Mesendoderm (in vitro differentiated cells): Measurements from ENCODE around the gene MACROD2.

Experiments used
- DNase-seq: peaks from one replicate; pipeline ENCODE4 v3.0.0; 2013
- H2AK5ac ChIP-seq: 2 replicates; pipeline ENCODE4 v1.6.1; 2013; ENCODE audit warnings: low read length, inconsistent platforms
- H2BK120ac ChIP-seq: 2 replicates; pipeline ENCODE4 v1.6.1; 2013; ENCODE audit warnings: low read depth, mild to moderate bottlenecking, low read length, moderate library complexity, mixed read lengths
- H2BK15ac ChIP-seq: replicated peaks from 2 replicates; pipeline ENCODE4 v1.6.1; 2013; ENCODE audit warnings: low read depth, mild to moderate bottlenecking, moderate library complexity
- H2BK5ac ChIP-seq: 2 replicates; pipeline ENCODE4 v1.6.1; 2013; ENCODE audit warnings: low read length, inconsistent platforms
- H3K18ac ChIP-seq: 2 replicates; pipeline ENCODE4 v1.6.1; 2013; ENCODE audit warnings: mild to moderate bottlenecking, low read length, mixed read lengths
- H3K23ac ChIP-seq: one replicate; pipeline ENCODE4 v1.6.1; 2013; ENCODE audit warnings: low read length
- H3K27ac ChIP-seq: 2 replicates; pipeline ENCODE4 v1.5.1; 2013; ENCODE audit warnings: low read depth, mild to moderate bottlenecking, inconsistent platforms, low read length, moderate library complexity
- H3K27me3 ChIP-seq: 2 replicates; pipeline ENCODE4 v1.6.1; 2013; ENCODE audit warnings: low read length, control low read depth, mild to moderate bottlenecking, inconsistent platforms; ENCODE audit not compliant: insufficient read depth, poor library complexity
- H3K36me3 ChIP-seq: 2 replicates; pipeline ENCODE4 v1.6.1; 2013; ENCODE audit warnings: low read length, inconsistent platforms; ENCODE audit not compliant: control insufficient read depth, insufficient read depth
- H3K4ac ChIP-seq: one replicate; pipeline ENCODE4 v1.6.1; 2013; ENCODE audit warnings: low read depth, mild to moderate bottlenecking, low read length, moderate library complexity
- H3K4me1 ChIP-seq: 2 replicates; pipeline ENCODE4 v1.6.1; 2013; ENCODE audit warnings: low read depth, low read length, inconsistent platforms; ENCODE audit not compliant: control insufficient read depth
- H3K4me2 ChIP-seq: 2 replicates; pipeline ENCODE4 v1.6.1; 2013; ENCODE audit warnings: low read length
- H3K4me3 ChIP-seq: 2 replicates; pipeline ENCODE4 v1.5.1; 2013; ENCODE audit warnings: mild to moderate bottlenecking, low read length
- H3K56ac ChIP-seq: one replicate; pipeline ENCODE4 v1.6.1; 2013; ENCODE audit warnings: low read length
- H3K79me1 ChIP-seq: 2 replicates; pipeline ENCODE4 v1.6.1; 2013; ENCODE audit warnings: low read length, inconsistent platforms
- H3K79me2 ChIP-seq: 2 replicates; pipeline ENCODE4 v1.6.1; 2013; ENCODE audit warnings: mild to moderate bottlenecking, low read length; ENCODE audit not compliant: control insufficient read depth, insufficient read depth
- H3K9ac ChIP-seq: 2 replicates; pipeline ENCODE4 v1.6.1; 2013; ENCODE audit warnings: low read length, inconsistent platforms
- H4K5ac ChIP-seq: one replicate; pipeline ENCODE4 v1.6.1; 2013; ENCODE audit warnings: low read length
- H4K8ac ChIP-seq: one replicate; pipeline ENCODE4 v1.6.1; 2013; ENCODE audit warnings: low read depth, mild to moderate bottlenecking, control low read depth, low read length, moderate library complexity
- WGBS: extraction: QIAGEN DNeasy Blood & Tissue Kit; methylation state at CpG from one replicate; pipeline ENCODE4 v1.1.7; 2013; ENCODE audit warnings: low lambda C conversion rate, missing lambda C conversion rate; ENCODE audit not compliant: insufficient coverage; ENCODE audit errors: extremely low coverage; 5-methylcytosine and 5-hydroxymethylcytosine counted together

MACROD2 gene

DNA sequence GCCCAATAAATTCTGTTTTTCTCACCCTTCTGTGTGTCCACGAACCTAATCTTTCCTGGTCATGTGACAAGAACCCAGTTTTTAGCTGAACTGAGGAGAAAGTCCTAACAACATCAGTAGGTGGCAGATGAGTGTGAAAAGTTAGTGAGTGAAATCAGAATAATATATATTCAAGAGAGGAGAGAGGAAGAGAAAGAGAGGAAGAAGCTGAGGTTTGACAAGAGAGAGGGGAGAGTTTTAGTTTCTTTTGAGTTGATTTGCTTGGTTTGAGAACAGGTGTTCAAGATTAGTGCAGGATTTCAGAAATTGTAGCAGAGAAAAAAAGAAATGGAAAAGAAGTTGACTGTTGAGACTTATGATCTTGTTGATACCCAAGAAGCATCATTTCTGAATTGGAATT lies 1272.6 kb downstream of the MACROD2 start:
- no peaks in the 10 kb centered on the region for H3K79me2 ChIP-seq
- no CpG with 5 or more reads among the region's 1 CpG for WGBS
- H3K56ac ChIP-seq = no peak overlapping the region
- H3K79me1 ChIP-seq = no peaks in the 10 kb centered on the region
- H2AK5ac ChIP-seq = no peak overlapping the region
- no peak overlapping the region for H3K4me3 ChIP-seq
- H3K27me3 ChIP-seq = no peaks in the 10 kb centered on the region
- no peaks in the 10 kb centered on the region for H3K4me1 ChIP-seq
- H2BK5ac ChIP-seq = no peak overlapping the region
- no peak overlapping the region for H4K5ac ChIP-seq
- no peak overlapping the region for H3K18ac ChIP-seq
- no peak overlapping the region for H3K27ac ChIP-seq
- no peak overlapping the region for H3K4me2 ChIP-seq
- H2BK15ac ChIP-seq = no peak overlapping the region
- no peak overlapping the region for H3K9ac ChIP-seq
- H2BK120ac ChIP-seq = no peak overlapping the region
- H4K8ac ChIP-seq = no peak overlapping the region
- DNase-seq = no peak
- H3K23ac ChIP-seq = no peak overlapping the region
- no peaks in the 10 kb centered on the region for H3K36me3 ChIP-seq
- H3K4ac ChIP-seq = no peak overlapping the region

DNA sequence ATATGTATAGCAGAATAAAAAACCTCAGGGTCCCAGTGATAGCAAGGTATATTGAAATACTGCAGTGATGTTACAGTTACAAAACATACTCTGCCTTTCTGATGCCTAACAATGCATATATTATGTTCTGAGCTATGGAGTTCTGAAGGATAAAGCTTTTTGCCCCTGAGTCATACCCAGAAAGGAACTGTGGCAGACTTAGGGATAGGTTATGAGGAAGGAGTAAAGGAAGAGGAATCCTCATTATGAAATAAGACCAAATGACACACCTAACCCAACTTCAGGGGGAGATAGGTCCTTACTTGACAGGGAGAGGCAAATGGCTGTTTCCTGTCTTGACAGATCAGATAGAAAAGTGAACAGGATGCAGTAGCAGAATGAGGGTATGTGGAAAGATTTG lies 1282.7 kb downstream of the MACROD2 start:
- no peak overlapping the region for H2BK5ac ChIP-seq
- DNase-seq = no peak

DNA sequence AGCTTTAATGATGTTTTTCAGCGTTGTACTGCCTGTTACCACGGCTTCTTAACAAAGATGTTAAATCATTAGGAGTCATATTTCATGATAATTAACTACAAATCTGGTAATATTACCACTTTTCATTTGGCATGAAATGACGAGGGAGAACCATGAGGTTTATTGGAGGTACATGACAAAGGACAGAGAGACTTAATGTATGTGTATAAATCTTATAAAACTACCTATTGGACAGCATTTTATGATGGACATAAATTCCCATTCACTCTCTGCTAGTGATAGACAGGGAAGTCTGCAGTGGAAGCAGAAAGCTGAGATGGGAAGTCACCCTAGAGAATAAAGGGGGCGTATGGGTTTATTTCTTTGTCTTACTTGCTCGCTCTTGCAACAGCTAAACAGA lies 1292.0 kb downstream of the MACROD2 start:
- H3K18ac ChIP-seq = no peak overlapping the region
- no peak overlapping the region for H2BK120ac ChIP-seq
- WGBS = no CpG with 5 or more reads among the region's 5 CpGs
- no peak overlapping the region for H3K9ac ChIP-seq
- no peak overlapping the region for H3K56ac ChIP-seq
- H4K5ac ChIP-seq = no peak overlapping the region
- no peak overlapping the region for H3K4me2 ChIP-seq
- no peak overlapping the region for H3K4ac ChIP-seq
- no peak overlapping the region for H2BK5ac ChIP-seq
- no peak for DNase-seq
- no peaks in the 10 kb centered on the region for H3K36me3 ChIP-seq
- H2BK15ac ChIP-seq = no peak overlapping the region
- H3K27me3 ChIP-seq = no peaks in the 10 kb centered on the region
- H2AK5ac ChIP-seq = no peak overlapping the region
- no peak overlapping the region for H4K8ac ChIP-seq
- H3K4me1 ChIP-seq = no peaks in the 10 kb centered on the region
- H3K23ac ChIP-seq = no peak overlapping the region
- H3K4me3 ChIP-seq = no peak overlapping the region
- H3K27ac ChIP-seq = no peak overlapping the region
- H3K79me2 ChIP-seq = no peaks in the 10 kb centered on the region
- H3K79me1 ChIP-seq = no peaks in the 10 kb centered on the region

More for the DNA sequence above, 1282.7 kb downstream of the MACROD2 start:
- Histone ChIP-seq H3K23ac (no peak overlapping the region), H2BK15ac (no peak overlapping the region), H2BK120ac (no peak overlapping the region), H3K79me1 (no peaks in the 10 kb centered on the region), H3K4ac (no peak overlapping the region), H3K4me1 (no peaks in the 10 kb centered on the region), H4K5ac (no peak overlapping the region), H3K36me3 (no peaks in the 10 kb centered on the region), H2AK5ac (no peak overlapping the region), H3K27ac (no peak overlapping the region), H4K8ac (no peak overlapping the region), H3K18ac (no peak overlapping the region), H3K9ac (no peak overlapping the region), H3K79me2 (no peaks in the 10 kb centered on the region), H3K4me3 (no peak overlapping the region), H3K27me3 (no peaks in the 10 kb centered on the region), H3K56ac (no peak overlapping the region), H3K4me2 (no peak overlapping the region)

DNA sequence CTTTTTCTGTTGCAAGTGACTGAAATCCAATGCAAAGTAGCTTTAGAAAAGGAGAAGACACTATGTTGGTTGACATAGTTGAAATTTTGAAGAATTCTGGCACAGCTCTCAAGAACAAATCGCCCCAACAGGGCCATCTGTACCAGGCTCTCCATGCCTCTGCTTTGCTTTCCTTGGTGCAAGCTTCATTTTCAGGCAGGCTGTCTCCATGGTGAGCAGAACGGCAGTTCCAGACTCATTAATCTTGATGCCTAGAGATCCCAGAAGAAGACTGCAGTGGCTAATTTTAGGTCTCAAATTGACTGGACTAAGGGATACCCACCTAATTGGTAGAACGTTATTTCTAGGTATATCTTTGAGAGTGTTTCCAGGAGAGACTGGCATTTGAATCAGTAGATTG lies 1292.8 kb downstream of the MACROD2 start:
- WGBS = no CpG with 5 or more reads among the region's 3 CpGs
- Histone ChIP-seq H3K4me2 (no peak overlapping the region), H3K4me1 (no peaks in the 10 kb centered on the region), H3K56ac (no peak overlapping the region), H3K23ac (no peak overlapping the region), H3K36me3 (no peaks in the 10 kb centered on the region), H2AK5ac (no peak overlapping the region), H2BK5ac (no peak overlapping the region), H4K5ac (no peak overlapping the region), H3K4ac (no peak overlapping the region), H3K79me2 (no peaks in the 10 kb centered on the region), H2BK120ac (no peak overlapping the region), H4K8ac (no peak overlapping the region), H3K27me3 (no peaks in the 10 kb centered on the region), H3K4me3 (no peak overlapping the region), H2BK15ac (no peak overlapping the region), H3K18ac (no peak overlapping the region), H3K79me1 (no peaks in the 10 kb centered on the region), H3K9ac (no peak overlapping the region), H3K27ac (no peak overlapping the region)
- no peak for DNase-seq

DNA sequence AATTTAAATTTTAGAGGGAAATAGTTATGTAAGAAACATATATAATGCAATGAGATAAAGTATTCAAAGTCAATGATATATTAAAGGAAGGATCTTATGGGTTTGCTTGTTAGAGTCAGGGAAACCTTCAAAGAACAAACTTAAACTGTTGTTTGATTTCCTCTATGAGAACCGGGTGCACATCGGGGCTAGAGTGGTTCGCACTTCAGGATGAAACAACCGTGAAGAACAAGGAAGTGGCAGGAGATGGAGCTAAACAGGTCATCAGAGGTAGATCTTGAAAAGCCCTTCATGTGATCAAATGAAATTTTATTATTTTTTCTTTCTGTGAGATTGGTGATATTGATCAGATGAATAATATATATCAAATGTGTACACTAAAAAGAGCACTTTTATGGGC lies 1294.0 kb downstream of the MACROD2 start:
- H2BK15ac ChIP-seq = no peak overlapping the region
- H4K5ac ChIP-seq = no peak overlapping the region
- no peak overlapping the region for H3K4me3 ChIP-seq
- no peak overlapping the region for H2AK5ac ChIP-seq
- H3K27me3 ChIP-seq = no peaks in the 10 kb centered on the region
- no peaks in the 10 kb centered on the region for H3K4me1 ChIP-seq
- H2BK5ac ChIP-seq = no peak overlapping the region
- no peaks in the 10 kb centered on the region for H3K79me2 ChIP-seq
- H3K27ac ChIP-seq = no peak overlapping the region
- no peak overlapping the region for H3K4ac ChIP-seq
- no peak overlapping the region for H2BK120ac ChIP-seq
- no peak overlapping the region for H3K18ac ChIP-seq
- no peak overlapping the region for H4K8ac ChIP-seq
- no peaks in the 10 kb centered on the region for H3K79me1 ChIP-seq
- no peak for DNase-seq
- H3K4me2 ChIP-seq = no peak overlapping the region
- H3K9ac ChIP-seq = no peak overlapping the region
- WGBS = no CpG with 5 or more reads among the region's 4 CpGs
- H3K36me3 ChIP-seq = no peaks in the 10 kb centered on the region
- H3K56ac ChIP-seq = no peak overlapping the region
- no peak overlapping the region for H3K23ac ChIP-seq

DNA sequence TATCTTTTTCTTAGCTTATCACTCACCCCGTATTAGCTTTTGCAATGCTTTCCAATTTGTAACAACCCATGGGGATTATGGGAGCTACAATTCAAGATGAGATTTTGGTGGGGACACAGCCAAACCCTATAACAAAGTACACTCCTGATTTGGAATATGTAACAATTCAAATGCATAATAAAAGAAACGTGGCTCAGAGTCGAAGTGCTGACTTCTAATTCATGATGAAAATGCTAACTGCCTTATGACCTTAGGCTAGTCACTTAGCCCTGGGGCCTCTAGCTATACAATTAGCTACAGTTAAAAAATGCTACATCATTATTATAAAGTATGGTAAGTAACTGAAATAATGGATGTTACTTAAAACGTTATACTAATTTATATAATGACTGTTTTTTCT lies 1297.1 kb downstream of the MACROD2 start:
- Histone ChIP-seq H3K27ac (no peak overlapping the region), H3K79me1 (no peaks in the 10 kb centered on the region), H3K4me1 (no peaks in the 10 kb centered on the region), H4K5ac (no peak overlapping the region), H3K27me3 (no peaks in the 10 kb centered on the region), H3K4ac (no peak overlapping the region), H2BK15ac (no peak overlapping the region), H3K4me3 (no peak overlapping the region), H3K56ac (no peak overlapping the region), H3K36me3 (no peaks in the 10 kb centered on the region), H4K8ac (no peak overlapping the region), H3K4me2 (no peak overlapping the region), H3K18ac (no peak overlapping the region), H2BK120ac (no peak overlapping the region), H2BK5ac (no peak overlapping the region), H3K79me2 (no peaks in the 10 kb centered on the region), H3K9ac (no peak overlapping the region), H2AK5ac (no peak overlapping the region), H3K23ac (no peak overlapping the region)
- DNase-seq = no peak
- WGBS = no CpG with 5 or more reads among the region's 4 CpGs
